ENCODE data around the gene WWOX. TPM values are rescaled to one million over a fixed set of nuclear protein-coding genes. Genes with fewer than 3 reads are reported as not detected.

The WWOX gene
- total RNA-seq, 1 experiment from 2014 or later, result 15.6 TPM

DNA sequence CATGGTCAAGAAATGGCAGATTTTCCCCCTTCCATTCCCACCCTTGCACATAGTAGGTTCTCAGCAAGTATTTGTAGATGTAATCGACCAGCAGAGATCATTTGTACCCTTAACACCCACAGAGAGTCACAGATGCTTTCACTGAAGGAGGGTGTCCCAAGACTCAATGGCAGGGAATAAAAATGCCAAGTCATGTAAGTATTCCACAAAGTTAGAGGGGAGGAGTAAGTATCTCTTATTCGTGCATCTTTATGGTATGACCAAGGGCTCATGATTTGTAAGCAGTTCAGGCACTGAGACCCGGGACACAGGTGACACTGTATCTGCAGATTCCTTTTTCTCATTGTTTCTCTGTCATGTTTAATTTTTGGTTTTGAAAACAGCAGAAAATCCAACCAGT lies 1011.5 kb downstream of the WWOX start:
- H3K9ac ChIP-seq (ENCODE audit: extremely low read depth, insufficient read length, low read length), result no peak overlapping the region
- H3K27me3 ChIP-seq (ENCODE audit: insufficient read depth, low read length), result no peaks in the 10 kb centered on the region
- no peaks in the 10 kb centered on the region for H3K9me3 ChIP-seq (ENCODE audit: control insufficient read depth, low read depth, low read length)
- no peaks in the 10 kb centered on the region for H4K20me1 ChIP-seq (ENCODE audit: control insufficient read depth, insufficient read depth, insufficient read length)
- H2BK120ac ChIP-seq (ENCODE audit: low read depth, low read length, poor library complexity, severe bottlenecking), result no peak overlapping the region
- H2AK5ac ChIP-seq (ENCODE audit: insufficient read length, low read length), result no peak overlapping the region
- Mint-ChIP-seq H3K4me3 (no peak overlapping the region), H3K9me3 (no peaks in the 10 kb centered on the region), H3K4me1 (peaks cover 18 to 22% of the 10 kb centered on the region in 2 experiments), H3K36me3 (ENCODE audit: insufficient read depth in 1 of 3, low read depth in 3 of 3) (no peaks in the 10 kb centered on the region; a peak in 1 of 7 replicates), H3K27me3 (ENCODE audit: low read depth) (no peaks in the 10 kb centered on the region), H3K27ac (no peak overlapping the region)
- H3K4me1 ChIP-seq (ENCODE audit: insufficient read depth, low read length), result no peaks in the 10 kb centered on the region
- no peak overlapping the region for H3K18ac ChIP-seq (ENCODE audit: insufficient read length, low read depth, low read length)
- H4K91ac ChIP-seq (ENCODE audit: insufficient read length, low read depth, low read length), result no peak overlapping the region
- no peak overlapping the region for H4K5ac ChIP-seq (ENCODE audit: insufficient read length, low read depth, low read length)
- no peak overlapping the region for H2BK12ac ChIP-seq (ENCODE audit: insufficient read length, low read depth, low read length)
- WGBS (ENCODE audit: extremely low coverage, insufficient read length, low lambda C conversion rate), result no CpG with 5 or more reads among the region's 3 CpGs
- no peak for DNase-seq
- no peak overlapping the region for H2BK15ac ChIP-seq (ENCODE audit: low read depth, low read length)
- H3K23me2 ChIP-seq (ENCODE audit: insufficient read length, low read depth, low read length, poor library complexity, severe bottlenecking), result no peaks in the 10 kb centered on the region
- no peak overlapping the region for H2AFZ ChIP-seq (ENCODE audit: low read length)
- H3K4ac ChIP-seq (ENCODE audit: low read depth, low read length), result no peak overlapping the region
- no peak overlapping the region for H3K56ac ChIP-seq (ENCODE audit: insufficient read length, low read depth, low read length)
- no peak overlapping the region for H3T11ph ChIP-seq (ENCODE audit: low read length)
- no peak overlapping the region for H3K27ac ChIP-seq (ENCODE audit: insufficient read length, low read depth, low read length)
- H3K79me1 ChIP-seq (ENCODE audit: insufficient read depth, low read depth, low read length, poor library complexity, severe bottlenecking), result no peaks in the 10 kb centered on the region
- no peak overlapping the region for H3K23ac ChIP-seq (ENCODE audit: insufficient read length, low read depth, low read length)
- no peak overlapping the region for H4K8ac ChIP-seq (replicated peaks; ENCODE audit: insufficient read length, low read depth, low read length)
- H3K4me2 ChIP-seq (ENCODE audit: insufficient read depth, insufficient read length, low read length), result no peak overlapping the region
- no peak overlapping the region for H2BK20ac ChIP-seq (ENCODE audit: low read depth, low read length, poor library complexity, severe bottlenecking)
- no peak for TF ChIP-seq CTCF (conservative IDR thresholded peaks at IDR 0.05)
- H3K14ac ChIP-seq (ENCODE audit: insufficient read depth, low read length), result no peak overlapping the region
- no peak overlapping the region for H2BK5ac ChIP-seq (ENCODE audit: insufficient read length, low read length)
- H3K79me2 ChIP-seq (ENCODE audit: insufficient read depth, low read length), result no peaks in the 10 kb centered on the region
